ENCODE measurements around the gene PRKAR2B.

PRKAR2B gene

GRCh38 chr7:107068156-107068555 lies 23.7 kb downstream of the PRKAR2B start:
- H3K4me3 ChIP-seq (ENCODE audit: control insufficient read depth, low read depth, low read length) = no peak overlapping the region
- TF ChIP-seq CTCF (conservative IDR thresholded peaks at IDR 0.05; ENCODE audit: control insufficient read depth, insufficient read depth, low read depth, low read length) = no peak
- DNase-seq (ENCODE audit: low read depth) = no peak

GRCh38 chr7:107069457-107069856 lies 25.0 kb downstream of the PRKAR2B start:
- no peak overlapping the region for H3K4me3 ChIP-seq (ENCODE audit: control insufficient read depth, low read depth, low read length)
- no peak for TF ChIP-seq CTCF (conservative IDR thresholded peaks at IDR 0.05; ENCODE audit: control insufficient read depth, insufficient read depth, low read depth, low read length)
- DNase-seq (ENCODE audit: low read depth) = no peak

GRCh38 chr7:107070710-107071109 lies 26.2 kb downstream of the PRKAR2B start:
- TF ChIP-seq CTCF (conservative IDR thresholded peaks at IDR 0.05; ENCODE audit: control insufficient read depth, insufficient read depth, low read depth, low read length) = no peak
- DNase-seq (ENCODE audit: low read depth) = no peak
- no peak overlapping the region for H3K4me3 ChIP-seq (ENCODE audit: control insufficient read depth, low read depth, low read length)

- no peak overlapping the region for H3K4me3 ChIP-seq (ENCODE audit: control insufficient read depth, low read depth, low read length)
- TF ChIP-seq CTCF (conservative IDR thresholded peaks at IDR 0.05; ENCODE audit: control insufficient read depth, insufficient read depth, low read depth, low read length) = no peak
- no peak for DNase-seq (ENCODE audit: low read depth)
These were observed 26.6 kb downstream of the PRKAR2B start for GRCh38 chr7:107071129-107071528.

- DNase-seq (ENCODE audit: low read depth) = no peak
- no peak overlapping the region for H3K4me3 ChIP-seq (ENCODE audit: control insufficient read depth, low read depth, low read length)
- TF ChIP-seq CTCF (conservative IDR thresholded peaks at IDR 0.05; ENCODE audit: control insufficient read depth, insufficient read depth, low read depth, low read length) = no peak
These were observed 27.6 kb downstream of the PRKAR2B start for GRCh38 chr7:107072133-107072532.

- no peak for TF ChIP-seq CTCF (conservative IDR thresholded peaks at IDR 0.05; ENCODE audit: control insufficient read depth, insufficient read depth, low read depth, low read length)
- no peak overlapping the region for H3K4me3 ChIP-seq (ENCODE audit: control insufficient read depth, low read depth, low read length)
- no peak for DNase-seq (ENCODE audit: low read depth)
These were observed 31.5 kb downstream of the PRKAR2B start for GRCh38 chr7:107075863-107076574.

All from fibroblast of mammary gland (primary cell).